ENCODE data around the gene KIAA1586.

GRCh38 chr6:57104336-57104735 is 57.8 kb downstream of the KIAA1586 start:
- TF ChIP-seq, protein P1, sequence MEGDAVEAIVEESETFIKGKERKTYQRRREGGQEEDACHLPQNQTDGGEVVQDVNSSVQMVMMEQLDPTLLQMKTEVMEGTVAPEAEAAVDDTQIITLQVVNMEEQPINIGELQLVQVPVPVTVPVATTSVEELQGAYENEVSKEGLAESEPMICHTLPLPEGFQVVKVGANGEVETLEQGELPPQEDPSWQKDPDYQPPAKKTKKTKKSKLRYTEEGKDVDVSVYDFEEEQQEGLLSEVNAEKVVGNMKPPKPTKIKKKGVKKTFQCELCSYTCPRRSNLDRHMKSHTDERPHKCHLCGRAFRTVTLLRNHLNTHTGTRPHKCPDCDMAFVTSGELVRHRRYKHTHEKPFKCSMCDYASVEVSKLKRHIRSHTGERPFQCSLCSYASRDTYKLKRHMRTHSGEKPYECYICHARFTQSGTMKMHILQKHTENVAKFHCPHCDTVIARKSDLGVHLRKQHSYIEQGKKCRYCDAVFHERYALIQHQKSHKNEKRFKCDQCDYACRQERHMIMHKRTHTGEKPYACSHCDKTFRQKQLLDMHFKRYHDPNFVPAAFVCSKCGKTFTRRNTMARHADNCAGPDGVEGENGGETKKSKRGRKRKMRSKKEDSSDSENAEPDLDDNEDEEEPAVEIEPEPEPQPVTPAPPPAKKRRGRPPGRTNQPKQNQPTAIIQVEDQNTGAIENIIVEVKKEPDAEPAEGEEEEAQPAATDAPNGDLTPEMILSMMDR (IDR thresholded peaks at IDR 0.05), result no peak
- no peak for TF ChIP-seq POLR2A (IDR thresholded peaks at IDR 0.05)
